PFSK-1 (cell line): ENCODE data around the gene NOPCHAP1.

ENCODE experiments used
- FOXP2 ChIP-seq: optimal IDR thresholded peaks from 2 replicates; pipeline ENCODE3; 2011; ENCODE audit warnings: borderline replicate concordance, control low read depth, inconsistent platforms; ENCODE audit not compliant: insufficient read depth; ENCODE audit errors: extremely low read length, extremely low read depth
- POLR2AphosphoS5 ChIP-seq: IDR thresholded peaks from 2 replicates; pipeline ENCODE4 v1.6.1; 2012; ENCODE audit warnings: low read depth, mild to moderate bottlenecking, control low read depth, low read length, moderate library complexity
- SIN3A ChIP-seq: IDR thresholded peaks from 2 replicates; pipeline ENCODE4 v1.6.1; 2012; ENCODE audit warnings: mild to moderate bottlenecking, low read length, moderate library complexity, borderline replicate concordance; ENCODE audit not compliant: insufficient read depth
- TAF1 ChIP-seq: IDR thresholded peaks from 2 replicates; pipeline ENCODE4 v1.6.1; 2012; ENCODE audit warnings: low read length, control low read depth, borderline replicate concordance; ENCODE audit not compliant: insufficient read depth
- TF ChIP-seq, protein P1 (sequence below), 2 experiments: IDR thresholded peaks; 2 replicates each; pipeline versions ENCODE4 v1.6.1 to v1.8.0; 2011 to 2012; ENCODE audit warnings: low read depth in 2 of 2, low read length in 2 of 2, control low read depth in 1 of 2, inconsistent platforms in 1 of 2, mild to moderate bottlenecking in 1 of 2, moderate library complexity in 1 of 2; ENCODE audit not compliant: insufficient read depth in 1 of 2

NOPCHAP1 gene

DNA sequence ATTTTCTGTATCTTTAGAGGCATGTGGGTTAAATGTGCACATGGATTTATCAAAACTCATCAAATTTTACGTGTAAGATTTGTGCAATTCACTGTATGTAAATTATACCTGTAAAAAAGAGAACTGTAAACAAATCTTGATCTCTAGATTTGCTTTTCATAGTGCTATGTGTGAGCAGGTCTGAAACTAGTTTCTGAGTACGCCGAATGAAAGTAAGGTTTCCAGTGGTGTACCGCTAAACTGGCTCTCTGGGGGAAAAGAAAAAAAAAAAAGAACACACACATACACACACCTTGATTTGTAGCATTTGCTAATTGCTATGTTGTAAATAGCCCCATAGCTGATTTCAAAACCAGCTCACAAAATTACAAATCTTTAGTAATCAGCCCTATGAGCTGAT lies 19.4 kb upstream of the NOPCHAP1 start:
- TF ChIP-seq TAF1 (no peak), SIN3A (no peak), FOXP2 (no peak), POLR2AphosphoS5 (no peak)
- TF ChIP-seq, protein P1, sequence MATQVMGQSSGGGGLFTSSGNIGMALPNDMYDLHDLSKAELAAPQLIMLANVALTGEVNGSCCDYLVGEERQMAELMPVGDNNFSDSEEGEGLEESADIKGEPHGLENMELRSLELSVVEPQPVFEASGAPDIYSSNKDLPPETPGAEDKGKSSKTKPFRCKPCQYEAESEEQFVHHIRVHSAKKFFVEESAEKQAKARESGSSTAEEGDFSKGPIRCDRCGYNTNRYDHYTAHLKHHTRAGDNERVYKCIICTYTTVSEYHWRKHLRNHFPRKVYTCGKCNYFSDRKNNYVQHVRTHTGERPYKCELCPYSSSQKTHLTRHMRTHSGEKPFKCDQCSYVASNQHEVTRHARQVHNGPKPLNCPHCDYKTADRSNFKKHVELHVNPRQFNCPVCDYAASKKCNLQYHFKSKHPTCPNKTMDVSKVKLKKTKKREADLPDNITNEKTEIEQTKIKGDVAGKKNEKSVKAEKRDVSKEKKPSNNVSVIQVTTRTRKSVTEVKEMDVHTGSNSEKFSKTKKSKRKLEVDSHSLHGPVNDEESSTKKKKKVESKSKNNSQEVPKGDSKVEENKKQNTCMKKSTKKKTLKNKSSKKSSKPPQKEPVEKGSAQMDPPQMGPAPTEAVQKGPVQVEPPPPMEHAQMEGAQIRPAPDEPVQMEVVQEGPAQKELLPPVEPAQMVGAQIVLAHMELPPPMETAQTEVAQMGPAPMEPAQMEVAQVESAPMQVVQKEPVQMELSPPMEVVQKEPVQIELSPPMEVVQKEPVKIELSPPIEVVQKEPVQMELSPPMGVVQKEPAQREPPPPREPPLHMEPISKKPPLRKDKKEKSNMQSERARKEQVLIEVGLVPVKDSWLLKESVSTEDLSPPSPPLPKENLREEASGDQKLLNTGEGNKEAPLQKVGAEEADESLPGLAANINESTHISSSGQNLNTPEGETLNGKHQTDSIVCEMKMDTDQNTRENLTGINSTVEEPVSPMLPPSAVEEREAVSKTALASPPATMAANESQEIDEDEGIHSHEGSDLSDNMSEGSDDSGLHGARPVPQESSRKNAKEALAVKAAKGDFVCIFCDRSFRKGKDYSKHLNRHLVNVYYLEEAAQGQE (IDR thresholded peaks at IDR 0.05; ENCODE audit: insufficient read depth in 1 of 2, low read depth in 2 of 2, low read length in 2 of 2), result no peak

DNA sequence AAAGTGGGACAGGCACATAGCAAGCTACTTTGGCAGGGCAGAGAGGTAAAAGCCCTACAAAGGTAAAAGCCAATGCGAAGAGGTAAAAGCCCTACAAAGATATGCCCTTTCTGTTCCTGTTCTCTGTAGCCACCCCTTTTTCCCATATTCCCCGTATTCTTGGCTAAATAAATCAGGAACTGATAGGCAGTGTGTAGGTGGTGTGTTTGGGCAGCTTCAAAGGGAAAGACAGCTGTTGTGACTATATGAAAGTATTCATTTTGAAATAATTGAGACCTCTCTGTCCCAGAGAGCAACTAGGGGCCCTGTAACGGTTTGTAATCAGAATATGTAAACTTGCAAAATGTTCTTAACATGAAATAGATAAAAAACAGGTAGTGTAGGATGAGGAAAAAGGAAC lies 16.8 kb upstream of the NOPCHAP1 start:
- TF ChIP-seq FOXP2 (no peak), TAF1 (no peak), SIN3A (no peak), POLR2AphosphoS5 (no peak)
- TF ChIP-seq, protein P1 (IDR thresholded peaks at IDR 0.05; ENCODE audit: insufficient read depth in 1 of 2, low read depth in 2 of 2, low read length in 2 of 2), result no peak

DNA sequence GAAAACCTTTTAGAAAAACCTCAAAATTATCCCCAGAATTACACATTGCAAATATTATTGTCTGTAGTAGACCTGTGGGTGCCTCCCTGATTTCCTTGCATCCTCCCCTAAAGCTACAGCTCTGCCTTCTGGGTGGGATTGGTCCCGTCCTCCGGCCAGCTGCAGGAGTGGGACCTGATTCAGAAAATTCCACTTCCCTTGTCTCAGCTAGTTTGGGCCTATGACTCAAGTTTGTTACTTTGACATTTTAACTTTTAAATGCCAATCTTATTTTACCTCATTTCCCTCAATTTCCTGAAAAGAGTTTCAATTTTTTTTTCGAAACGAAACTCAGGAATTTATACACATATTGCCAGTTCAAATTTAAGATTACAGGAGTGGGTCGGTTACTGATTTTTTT lies 14.8 kb upstream of the NOPCHAP1 start:
- TF ChIP-seq TAF1 (no peak), FOXP2 (no peak), SIN3A (no peak)
- TF ChIP-seq, protein P1 (IDR thresholded peaks at IDR 0.05; ENCODE audit: insufficient read depth in 1 of 2, low read depth in 2 of 2, low read length in 2 of 2), result no peak

DNA sequence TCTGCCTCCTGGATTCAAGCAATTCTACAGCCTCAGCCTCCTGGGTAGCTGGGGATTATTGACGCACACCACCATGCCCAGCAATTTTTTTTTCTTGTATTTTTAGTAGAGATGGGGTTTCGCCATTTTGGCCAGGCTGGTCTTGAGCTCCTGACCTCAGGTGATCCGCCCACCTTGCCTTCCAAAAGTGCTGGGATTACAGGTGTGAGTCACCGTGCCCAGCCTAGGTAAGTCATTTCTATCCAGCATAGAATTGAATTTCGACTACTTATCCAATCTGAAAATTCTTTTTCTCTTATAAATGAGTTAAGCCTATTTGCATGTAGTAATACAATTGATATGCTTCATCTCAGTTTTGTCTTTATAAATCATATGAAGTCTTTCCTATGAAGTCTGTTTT lies 12.9 kb upstream of the NOPCHAP1 start:
- TF ChIP-seq SIN3A (no peak), POLR2AphosphoS5 (no peak), FOXP2 (no peak), TAF1 (no peak)
- TF ChIP-seq, protein P1 (IDR thresholded peaks at IDR 0.05; ENCODE audit: insufficient read depth in 1 of 2, low read depth in 2 of 2, low read length in 2 of 2), result no peak

DNA sequence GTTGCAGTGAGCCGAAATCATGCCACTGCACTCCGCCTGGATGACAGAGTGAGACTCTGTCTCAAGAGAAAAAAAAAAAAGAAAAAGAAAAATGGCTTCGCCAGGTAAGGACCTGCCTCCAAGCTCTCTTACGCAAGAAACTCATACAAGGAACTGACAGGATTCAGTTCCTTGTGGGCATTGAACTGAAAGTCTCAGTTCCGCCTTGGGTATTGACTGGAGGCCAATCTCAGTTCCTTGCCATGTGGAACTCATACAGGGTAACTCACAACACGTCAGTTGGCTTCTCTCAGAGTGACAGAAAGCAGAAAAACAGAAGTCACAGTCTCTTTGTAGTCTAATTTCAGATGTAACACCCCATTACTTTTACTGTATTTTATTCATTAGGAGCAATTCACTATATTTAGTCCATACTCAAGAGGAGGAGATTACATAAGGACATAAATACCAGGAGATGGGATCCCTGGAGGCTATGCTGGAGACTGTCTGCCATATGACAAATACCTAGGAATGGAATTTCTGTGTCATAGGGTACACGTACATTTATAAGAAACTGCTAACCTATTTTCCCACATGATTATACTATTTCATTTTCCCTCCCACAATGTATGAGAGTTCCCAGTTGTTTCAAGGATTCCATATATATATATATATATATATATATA lies 11.4 kb upstream of the NOPCHAP1 start:
- TF ChIP-seq SIN3A (no peak), FOXP2 (no peak), TAF1 (no peak), POLR2AphosphoS5 (no peak)
- TF ChIP-seq, protein P1 (IDR thresholded peaks at IDR 0.05; ENCODE audit: insufficient read depth in 1 of 2, low read depth in 2 of 2, low read length in 2 of 2), result no peak
